ENCODE data around the gene CDRT15.
"Not testable (repeated sequence)": the region's sequence is repeated elsewhere in the genome, so short reads cannot be mapped to it uniquely, and the experiment has no call there.

The CDRT15 gene

DNA sequence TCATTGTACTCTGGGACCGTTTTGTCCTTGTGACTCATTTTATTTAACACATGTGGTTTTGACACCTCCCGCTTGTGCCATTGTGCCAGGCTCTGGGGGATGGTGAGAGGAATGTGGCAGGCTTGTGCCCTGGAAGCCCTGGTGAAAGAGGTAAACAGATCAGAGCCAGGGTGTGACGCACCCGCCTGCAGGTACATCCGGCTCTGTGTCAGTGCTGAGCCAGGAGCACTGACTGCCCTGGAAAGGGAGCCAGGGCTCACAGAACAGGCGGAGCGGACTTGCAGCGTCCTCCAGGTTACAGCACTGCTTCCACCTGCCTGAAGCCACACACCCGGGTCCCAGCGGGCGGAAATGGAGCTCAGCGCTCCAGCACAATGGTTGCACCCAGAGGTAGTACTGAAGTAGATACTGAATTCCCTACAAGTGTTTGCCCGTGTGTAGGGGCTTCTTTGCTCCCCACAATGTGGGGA, 30.6 kb downstream of the CDRT15 start:
- no peak for DNase-seq

DNA sequence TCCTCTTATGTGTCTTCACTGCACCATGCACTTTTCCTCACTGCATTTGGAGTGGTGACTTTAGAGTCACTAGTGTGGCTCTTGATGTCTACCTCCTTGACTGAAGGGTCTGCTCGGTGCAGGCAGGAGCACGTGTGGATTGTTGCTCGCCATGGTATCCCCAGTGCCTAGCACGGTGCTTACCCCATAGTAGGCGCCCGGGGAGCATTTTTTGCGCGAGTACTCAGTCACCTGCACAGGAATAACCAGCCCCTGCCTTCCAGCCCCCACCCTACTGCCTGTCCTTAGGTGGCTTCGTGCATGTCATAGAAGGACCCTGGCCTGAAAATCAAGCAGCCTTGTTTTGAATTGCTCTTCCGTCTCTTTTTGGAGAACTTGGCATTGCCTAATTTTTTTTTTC, 31.3 kb downstream of the CDRT15 start:
- DNase-seq: no peak

DNA sequence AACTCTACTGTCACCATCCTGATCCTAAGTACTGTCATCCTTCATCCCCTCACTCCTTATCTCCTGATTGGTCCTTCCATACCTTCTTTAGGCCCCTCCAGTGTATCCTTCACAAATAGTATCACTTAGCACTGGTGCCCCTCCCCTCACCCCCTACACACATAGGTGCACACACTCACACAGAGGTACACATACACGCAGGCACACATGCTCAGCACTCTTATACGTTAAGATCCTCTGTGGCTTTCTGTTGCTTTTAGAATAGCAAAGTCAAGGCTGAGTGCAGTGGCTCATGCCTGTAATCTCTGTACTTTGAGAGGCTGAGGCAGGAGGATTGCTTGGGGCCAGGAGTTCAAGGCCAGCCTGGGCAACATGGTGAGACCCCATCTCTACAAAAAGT, 32.1 kb downstream of the CDRT15 start:
- no peak for DNase-seq

DNA sequence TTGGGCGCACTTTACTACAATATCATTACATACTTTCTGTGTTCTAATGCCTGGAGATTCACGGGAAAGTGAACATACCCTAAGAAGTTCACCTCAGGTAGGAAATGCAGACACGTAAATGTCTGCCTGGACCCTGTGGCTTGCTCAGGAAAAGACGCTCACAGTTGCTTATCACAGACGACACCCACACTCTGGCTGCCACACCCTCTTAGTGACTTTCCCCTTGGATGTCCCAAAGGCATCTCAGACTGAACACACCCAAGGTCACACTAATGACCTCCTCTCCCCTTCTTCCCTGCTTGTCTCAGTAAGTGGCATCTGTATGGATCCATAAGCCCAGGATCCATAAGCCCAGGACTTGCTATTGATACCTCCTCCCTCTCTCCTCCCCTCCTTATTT, 32.6 kb downstream of the CDRT15 start:
- no peak for DNase-seq

DNA sequence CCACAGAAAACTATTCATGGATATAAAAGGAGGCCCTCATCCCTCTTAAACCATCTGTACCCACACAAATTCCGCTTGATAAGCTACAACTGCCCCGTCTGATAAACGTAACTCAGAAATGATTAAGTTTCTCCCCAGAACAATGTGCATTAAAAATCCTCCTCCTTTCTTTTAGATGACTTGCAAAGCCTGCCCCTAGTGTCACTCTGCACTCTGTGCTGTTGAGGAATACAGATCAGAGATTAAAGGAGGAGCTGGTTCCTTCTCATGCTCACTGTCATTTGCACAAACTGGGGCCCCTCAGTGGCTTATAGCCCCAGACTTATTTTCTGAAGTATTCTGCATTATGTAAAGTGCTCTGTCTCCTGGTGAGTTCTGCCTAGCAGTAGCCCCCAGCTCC, 33.3 kb downstream of the CDRT15 start:
- DNase-seq: no peak

DNA sequence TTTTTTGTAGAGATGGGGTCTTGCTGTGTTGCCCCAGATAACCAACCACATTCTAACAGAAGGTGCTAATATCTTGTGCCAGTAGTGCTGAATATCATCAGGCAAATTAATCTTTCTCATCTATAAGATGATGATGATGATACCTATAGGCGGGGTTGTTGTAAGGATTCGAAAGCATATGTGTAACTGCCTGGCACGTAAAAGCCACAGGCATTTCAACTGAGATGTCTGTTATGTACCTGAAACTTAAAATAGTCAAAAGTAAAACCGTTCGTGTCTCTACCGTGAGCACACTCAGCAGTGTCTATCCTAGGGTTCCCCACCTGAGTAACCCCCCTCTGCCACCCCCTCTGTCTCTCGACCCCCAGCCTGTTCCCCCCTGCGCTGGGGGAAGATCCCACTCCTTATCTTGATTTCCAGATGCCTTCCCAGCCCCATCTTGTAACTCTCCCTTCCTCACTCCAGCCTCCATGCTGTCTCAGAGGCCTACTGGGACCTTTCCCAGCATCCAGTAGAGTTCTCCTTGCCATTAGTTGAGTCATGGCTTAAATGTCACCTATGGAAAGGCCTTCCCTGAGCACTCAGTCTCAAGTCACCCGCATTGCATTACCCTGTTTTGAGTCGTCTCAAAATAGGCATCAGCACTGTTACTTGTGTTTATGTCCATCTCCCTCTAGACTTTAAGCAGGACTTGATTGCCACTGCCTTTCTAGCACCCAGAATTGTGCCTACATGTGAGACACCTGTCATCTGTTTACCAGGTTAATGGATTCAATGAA, 34.1 kb downstream of the CDRT15 start:
- no peak for DNase-seq

DNA sequence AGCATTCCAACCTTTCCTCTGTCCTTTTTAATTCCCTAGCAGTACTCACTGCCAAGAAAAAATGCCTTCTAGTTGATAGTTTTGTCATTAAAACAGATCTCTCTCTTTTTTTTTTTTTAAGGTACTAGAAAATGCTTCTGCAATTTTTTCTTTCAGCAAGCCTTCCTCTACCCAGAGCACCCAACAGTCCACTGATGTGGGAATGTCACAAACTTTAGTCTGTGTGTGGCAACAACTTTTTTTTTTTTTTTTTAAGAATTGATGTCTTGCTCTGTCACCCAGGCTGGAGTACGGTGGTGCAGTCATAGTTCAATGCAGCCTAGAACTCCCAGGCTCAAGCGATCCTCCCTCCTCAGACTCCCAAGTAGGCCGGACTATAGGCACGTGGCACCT, 34.7 kb downstream of the CDRT15 start:
- DNase-seq: no peak

DNA sequence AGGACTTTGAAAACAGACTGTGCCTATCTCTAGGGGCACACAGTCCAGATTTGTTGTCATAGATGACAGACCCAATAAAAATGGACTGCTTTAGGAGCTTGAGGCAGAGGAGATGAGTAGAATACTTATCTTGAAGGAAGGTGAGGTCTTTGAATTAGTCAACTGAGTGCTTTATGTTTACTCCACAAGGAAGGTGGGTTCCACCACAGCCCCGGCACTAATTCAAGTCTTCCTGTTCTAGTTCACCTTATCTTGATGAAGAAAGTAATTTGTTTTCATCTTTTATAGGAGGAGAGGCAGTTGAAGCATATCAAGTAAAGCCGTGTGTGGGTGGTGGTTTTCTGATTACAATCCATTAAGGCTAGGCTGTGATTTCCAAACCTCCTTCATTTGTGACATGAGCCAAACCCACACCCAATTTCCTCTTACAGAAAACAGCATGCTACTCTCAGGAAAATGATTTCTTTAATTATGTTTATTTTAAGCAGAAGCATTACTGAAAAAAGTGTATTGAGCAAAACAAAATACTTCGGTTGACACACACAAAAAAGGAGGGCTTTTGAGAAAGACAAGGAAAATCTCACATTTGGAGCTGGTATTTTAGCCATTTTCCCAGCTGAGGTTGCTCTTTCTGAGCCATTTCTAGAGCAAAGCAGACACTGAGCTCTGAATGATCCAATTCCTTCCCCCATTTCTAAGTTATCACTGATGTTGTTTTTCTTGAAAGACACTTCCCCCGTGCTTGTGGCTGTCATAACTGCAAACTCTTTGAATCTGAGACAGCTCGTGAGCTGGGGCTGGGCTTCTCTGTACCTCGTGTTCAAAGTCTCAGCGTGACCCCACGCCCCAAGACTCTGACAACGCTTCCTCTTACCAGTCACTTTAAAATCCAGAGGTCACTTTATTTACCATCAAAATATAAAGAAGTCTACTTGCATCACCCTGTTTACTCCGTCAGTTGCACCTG, 35.4 kb downstream of the CDRT15 start:
- DNase-seq: no peak

GRCh38 chr17:14200354-14200753, 36.3 kb downstream of the CDRT15 start:
- no peak for DNase-seq

DNA sequence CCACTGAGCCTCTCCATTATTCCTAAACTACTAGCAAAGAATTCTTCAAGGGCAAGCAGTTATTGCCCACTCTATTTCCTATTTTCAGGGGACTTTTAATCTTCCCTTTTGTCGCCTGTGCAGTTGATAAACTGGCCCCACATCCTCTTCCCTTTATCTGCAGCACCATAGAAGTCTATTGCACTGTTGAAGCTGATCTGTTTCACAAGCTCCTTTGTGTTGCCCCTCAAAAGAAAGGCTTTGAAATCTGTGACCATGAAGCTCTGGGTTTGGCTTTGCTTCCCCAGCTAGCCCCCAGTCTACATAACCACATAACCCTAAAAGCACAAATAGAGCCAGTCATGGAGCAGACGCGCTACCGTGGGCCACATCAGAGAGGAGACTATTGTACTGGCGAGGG, 37.1 kb downstream of the CDRT15 start:
- DNase-seq: no peak

- DNase-seq: no peak
Observed at GRCh38 chr17:14198575-14198974, 38.1 kb downstream of the CDRT15 start.

- DNase-seq: no peak
Observed at GRCh38 chr17:14198013-14198412, 38.6 kb downstream of the CDRT15 start.

- no peak for DNase-seq
Observed at GRCh38 chr17:14197586-14197985, 39.1 kb downstream of the CDRT15 start.

DNA sequence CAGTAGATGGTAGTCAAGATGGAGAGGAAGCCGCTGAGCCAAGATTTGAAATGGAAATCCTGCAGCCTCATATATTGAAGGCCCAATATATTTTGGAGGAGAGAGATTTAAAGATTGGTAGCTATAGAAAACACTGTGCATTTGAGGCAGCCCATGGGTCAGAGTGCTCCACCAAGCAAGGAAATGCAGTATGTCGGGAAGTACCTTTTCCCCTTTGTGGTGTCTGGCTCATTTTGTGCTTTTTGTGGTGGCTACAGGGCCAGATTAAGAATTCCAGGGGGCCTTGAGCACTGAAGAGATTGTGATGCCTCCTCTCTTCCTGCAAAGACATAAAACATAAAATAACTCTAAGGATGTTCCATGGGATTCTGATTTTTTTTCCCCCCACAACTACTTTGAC, 39.6 kb downstream of the CDRT15 start:
- DNase-seq: no peak

DNA sequence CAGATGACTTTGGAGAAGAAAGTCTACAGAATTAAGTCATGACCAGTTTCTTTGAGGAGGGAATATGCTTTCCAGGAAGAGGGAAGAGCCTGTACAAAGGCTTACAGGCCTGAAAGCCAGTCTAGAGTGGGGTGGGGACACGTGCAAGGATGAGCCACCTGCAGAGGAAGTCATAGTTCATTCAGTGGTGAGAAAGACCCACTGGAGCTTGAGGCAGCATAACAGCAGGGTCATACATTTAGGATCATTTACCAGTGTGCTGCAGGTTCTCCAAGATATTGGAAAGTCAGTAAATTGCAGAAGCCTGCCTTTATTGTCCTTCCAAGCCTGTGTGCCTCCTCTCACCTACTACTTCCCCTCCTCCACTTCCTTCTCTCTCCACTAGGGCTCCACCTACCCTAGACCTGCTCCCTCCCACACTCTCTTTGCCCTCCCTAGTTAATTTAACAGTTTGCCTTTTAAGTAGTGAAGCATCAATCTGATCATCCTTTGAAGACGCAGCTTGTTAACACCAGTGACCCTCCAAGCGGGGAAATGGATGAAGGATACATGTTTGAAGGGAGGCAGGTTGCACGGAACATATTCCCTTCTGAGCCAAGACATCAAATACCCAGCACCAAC, 40.2 kb downstream of the CDRT15 start:
- DNase-seq: no peak

DNA sequence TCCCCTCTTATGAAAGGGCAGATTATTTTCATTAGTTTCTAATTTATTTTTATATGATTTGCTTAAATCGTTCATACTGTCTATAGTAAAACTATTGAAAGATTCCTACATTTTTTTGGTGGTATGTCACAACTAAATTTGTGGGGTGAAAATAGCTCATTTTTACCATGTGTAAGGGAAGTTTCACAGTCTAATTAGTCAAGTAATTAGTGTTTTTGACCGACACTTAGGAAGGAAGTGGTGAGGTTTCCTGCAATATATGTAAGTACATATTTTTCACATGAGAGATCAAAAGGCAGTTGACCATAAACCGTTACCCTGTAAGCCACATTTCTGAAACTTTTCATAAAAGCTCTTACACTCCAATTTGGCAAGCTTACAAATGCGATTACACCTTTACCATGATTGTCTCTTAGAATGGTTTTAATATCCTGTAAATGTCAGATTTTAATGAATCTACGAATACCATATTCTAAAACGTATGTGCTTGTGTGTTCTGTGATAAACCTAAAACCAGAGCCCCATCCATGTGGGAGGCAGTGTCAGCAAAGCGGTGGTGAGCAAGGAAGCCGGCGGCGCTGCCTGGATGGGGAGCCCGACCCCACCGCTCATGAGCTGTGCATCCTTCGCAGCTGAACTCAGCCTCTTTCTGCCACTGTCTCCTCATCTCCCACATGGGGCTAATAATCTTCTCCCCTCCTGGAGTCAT, 43.9 kb downstream of the CDRT15 start:
- not testable (repeated sequence) for DNase-seq

DNA sequence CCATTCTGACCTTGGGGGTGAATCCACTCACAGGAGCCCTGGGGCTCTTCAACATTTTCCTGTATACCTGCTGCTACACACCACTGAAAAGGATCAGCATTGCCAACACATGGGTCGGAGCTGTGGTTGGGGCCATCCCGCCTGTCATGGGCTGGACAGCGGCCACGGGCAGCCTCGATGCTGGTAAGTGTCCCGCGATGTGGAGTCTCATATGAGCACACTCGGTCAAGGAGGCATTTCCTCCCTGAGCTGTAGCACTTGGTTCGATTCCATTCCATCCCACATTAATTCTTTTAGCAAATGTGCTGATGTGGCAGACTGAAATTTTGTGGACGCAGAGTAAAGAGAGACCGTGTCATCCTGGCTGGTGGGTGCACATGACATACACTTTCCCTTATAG, 44.6 kb downstream of the CDRT15 start:
- not testable (repeated sequence) for DNase-seq

DNA sequence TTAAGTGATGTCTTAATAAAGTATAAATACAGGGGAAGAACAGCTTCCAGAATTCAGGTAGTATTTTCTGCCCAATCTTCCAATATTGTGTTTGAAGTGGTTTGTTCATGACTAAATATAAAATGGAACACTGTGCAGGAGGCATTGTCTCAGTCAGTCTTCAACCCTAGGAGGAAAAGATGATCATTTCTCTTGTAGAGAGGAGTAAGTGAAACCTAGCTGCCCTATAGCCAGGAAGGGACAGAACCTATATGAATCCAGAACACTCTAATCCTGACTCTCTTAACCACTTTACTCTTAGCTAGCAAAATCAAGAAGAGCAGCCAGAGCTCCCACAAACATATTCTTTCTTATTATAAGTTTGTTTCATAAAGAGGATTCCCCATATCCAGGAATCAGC, 45.2 kb downstream of the CDRT15 start:
- not testable (repeated sequence) for DNase-seq

DNA sequence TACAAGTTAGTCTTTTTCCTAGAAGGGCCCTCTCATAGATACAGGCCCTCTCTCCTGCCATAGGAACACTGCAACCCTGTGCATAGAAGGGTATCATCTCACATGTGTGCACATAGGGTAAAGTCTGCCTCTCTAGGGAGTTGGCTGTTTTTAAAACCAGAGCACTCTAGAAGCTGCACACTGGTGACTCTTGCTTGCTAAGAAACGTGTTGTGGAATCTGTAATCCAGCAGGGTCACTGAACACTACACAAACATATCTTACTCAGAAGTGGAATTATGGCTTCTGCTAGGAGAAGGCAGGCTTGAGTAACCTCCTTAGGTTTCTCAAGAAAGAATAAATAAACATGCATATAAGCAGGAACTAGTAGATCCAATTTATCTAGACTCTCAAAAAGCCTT, 45.9 kb downstream of the CDRT15 start:
- not testable (repeated sequence) for DNase-seq

- DNase-seq: not testable (repeated sequence)
Observed at GRCh38 chr17:14186443-14186842, 50.2 kb downstream of the CDRT15 start.

Data from GOT3 (cell line).